Fibroblast of lung (primary cell): ENCODE measurements around the gene KNOP1. TPM values are rescaled to one million over a fixed set of nuclear protein-coding genes. Genes with fewer than 3 reads are reported as not detected.
A peak's percentile ranks its signal among the peaks of the same experiment; 100 is the strongest.

Source experiments
- DNase-seq, 2 donors: peaks; one replicate each; pipeline versions ENCODE4 v3.0.0 to v3.0.0-alpha.2; 2010; ENCODE audit warnings: low read depth in 2 of 2
- H2AFZ ChIP-seq: 2 replicates; pipeline ENCODE4 v1.5.1; 2012; ENCODE audit warnings: low read length, control low read depth, inconsistent platforms
- H3K27ac ChIP-seq: 2 replicates; pipeline ENCODE4 v1.5.1; 2011; ENCODE audit warnings: low read length, control low read depth; ENCODE audit not compliant: insufficient read depth
- H3K27me3 ChIP-seq: 2 replicates; pipeline ENCODE4 v1.5.1; 2011; ENCODE audit warnings: mild to moderate bottlenecking, low read length; ENCODE audit not compliant: control insufficient read depth, insufficient read depth
- H3K36me3 ChIP-seq: 2 replicates; pipeline ENCODE4 v1.5.1; 2011; ENCODE audit warnings: low read length; ENCODE audit not compliant: control insufficient read depth, insufficient read depth
- H3K4me1 ChIP-seq: 2 replicates; pipeline ENCODE4 v1.5.1; 2011; ENCODE audit warnings: low read length; ENCODE audit not compliant: control insufficient read depth, insufficient read depth; ENCODE audit errors: extremely low read depth
- H3K4me2 ChIP-seq: 2 replicates; pipeline ENCODE4 v1.5.1; 2011; ENCODE audit warnings: low read length, control low read depth; ENCODE audit not compliant: insufficient read depth; ENCODE audit errors: extremely low read depth
- H3K4me3 ChIP-seq, 4 experiments: fragments of 200-600 bp in 1 of 4; sonication (generic) in 1 of 4; replicated peaks in 1 of 4; 2 replicates each; pipeline ENCODE4 v1.5.1; 2011 to 2016; ENCODE audit warnings: low read length in 4 of 4, low read depth in 3 of 4, mild to moderate bottlenecking in 3 of 4, control low read depth in 2 of 4, inconsistent platforms in 1 of 4, mixed read lengths in 1 of 4; ENCODE audit not compliant: insufficient read depth in 1 of 4; ENCODE audit errors: control extremely low read depth in 1 of 4
- H3K79me2 ChIP-seq: 2 replicates; pipeline ENCODE4 v1.5.1; 2012; ENCODE audit warnings: mild to moderate bottlenecking, low read length, inconsistent platforms; ENCODE audit not compliant: control insufficient read depth, insufficient read depth
- H3K9ac ChIP-seq: 2 replicates; pipeline ENCODE4 v1.5.1; 2011; ENCODE audit warnings: mild to moderate bottlenecking, low read length, control low read depth; ENCODE audit not compliant: insufficient read depth
- H3K9me3 ChIP-seq: 2 replicates; pipeline ENCODE4 v1.5.1; 2012; ENCODE audit warnings: low read depth, low read length; ENCODE audit not compliant: control insufficient read depth, insufficient read depth
- H4K20me1 ChIP-seq: 2 replicates; pipeline ENCODE4 v1.5.1; 2011; ENCODE audit warnings: low read length; ENCODE audit not compliant: control insufficient read depth, insufficient read depth; ENCODE audit errors: extremely low read depth
- CTCF ChIP-seq, 2 donors: IDR thresholded peaks in 1 of 2; conservative IDR thresholded peaks in 1 of 2; 1 replicate in 1 of 2; 2 replicates in 1 of 2; pipeline ENCODE4 v1.5.1; 2011 to 2012; ENCODE audit warnings: low read length in 2 of 2, control low read depth in 1 of 2, inconsistent platforms in 1 of 2, low read depth in 1 of 2, mild to moderate bottlenecking in 1 of 2
- EZH2 ChIP-seq: IDR thresholded peaks from 2 replicates; pipeline ENCODE4 v1.5.1; 2012; ENCODE audit warnings: low read length, control low read depth, mild to moderate bottlenecking; ENCODE audit errors: missing control alignments
- polyA plus RNA-seq, 2 donors: library from polyadenylated mRNA; depleted of rRNA in 1 of 2; stranded (reverse) in 1 of 2; unstranded in 1 of 2; fragments of >200 nt; gene quantifications; 2 replicates each; pipeline ENCODE4 v1.2.1, GENCODE V29; 2011 to 2012; ENCODE audit warnings: missing spikeins in 1 of 2
- total RNA-seq: library from RNA; depleted of rRNA; stranded (reverse); fragments of >200 nt; gene quantifications from 2 replicates; pipeline ENCODE4 v1.2.1, GENCODE V29; 2014

Gene KNOP1
- total and polyA plus RNA-seq, 2 donors (not counting 1 experiment from before 2014, with no cell fraction given) = 7.8 to 12.1 TPM

DNA sequence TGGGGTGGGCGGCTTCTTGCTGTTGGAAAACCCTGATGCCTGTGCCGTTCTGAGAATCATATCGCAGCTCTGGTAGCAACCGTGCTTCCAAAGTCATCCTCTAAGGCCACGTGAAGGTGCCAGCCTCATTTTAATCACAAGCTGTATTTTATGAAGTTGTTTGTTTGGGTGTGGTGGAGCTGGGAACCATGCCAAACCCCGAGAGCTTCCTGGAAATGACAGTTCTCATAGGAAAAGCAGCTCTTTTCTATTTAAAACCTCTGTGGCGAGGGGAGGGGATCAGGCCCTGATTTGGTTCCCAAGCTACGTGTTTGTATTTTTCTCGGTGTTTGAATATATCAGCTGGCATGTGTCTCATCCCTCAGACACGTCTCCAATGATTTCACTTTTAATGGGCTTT is 21.7 kb downstream of the KNOP1 start:
- no peak overlapping the region for H2AFZ ChIP-seq
- H3K27ac ChIP-seq = peak overlapping the region; percentile 82
- H3K36me3 ChIP-seq = peaks cover 9% of the 10 kb centered on the region
- no peaks in the 10 kb centered on the region for H4K20me1 ChIP-seq
- no peaks in the 10 kb centered on the region for H3K9me3 ChIP-seq
- H3K79me2 ChIP-seq = no peaks in the 10 kb centered on the region
- H3K4me3 ChIP-seq = no peak overlapping the region
- peak overlapping the region; percentile 17 for H3K9ac ChIP-seq
- H3K27me3 ChIP-seq = no peaks in the 10 kb centered on the region
- TF ChIP-seq CTCF (conservative IDR thresholded peaks at IDR 0.05 in 1 of 2, IDR thresholded peaks at IDR 0.05 in 1 of 2; ENCODE audit: low read depth in 1 of 2, low read length in 2 of 2) (no peak), EZH2 (no peak)
- H3K4me1 ChIP-seq = peaks cover 20% of the 10 kb centered on the region
- no peak overlapping the region for H3K4me2 ChIP-seq
- peak; percentile 90 to 93 for DNase-seq

DNA sequence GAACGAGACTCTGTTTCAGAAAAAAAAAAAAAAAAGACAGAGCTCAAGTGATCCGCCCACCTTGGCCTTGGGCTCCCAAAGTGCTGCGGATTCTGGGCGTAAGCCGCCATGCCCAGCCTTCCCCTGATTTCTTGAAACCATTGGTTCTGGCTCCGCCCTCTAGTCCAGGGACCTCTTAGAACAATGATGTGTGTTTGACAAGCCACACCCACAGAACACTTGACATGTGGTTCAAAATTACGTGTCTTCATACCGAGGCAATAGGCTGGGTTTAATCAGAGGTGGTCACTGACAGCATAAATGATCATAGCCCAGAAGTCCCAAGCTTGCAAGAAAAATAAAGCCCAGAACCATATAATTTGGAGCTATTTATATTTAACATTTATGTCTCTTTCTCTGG is 23.0 kb downstream of the KNOP1 start:
- Histone ChIP-seq H2AFZ (no peak overlapping the region), H3K36me3 (peaks cover 10% of the 10 kb centered on the region), H3K4me1 (peaks cover 13% of the 10 kb centered on the region), H3K9ac (no peak overlapping the region), H4K20me1 (no peaks in the 10 kb centered on the region), H3K27ac (no peak overlapping the region), H3K79me2 (no peaks in the 10 kb centered on the region), H3K27me3 (no peaks in the 10 kb centered on the region), H3K9me3 (no peaks in the 10 kb centered on the region), H3K4me3 (no peak overlapping the region), H3K4me2 (no peak overlapping the region)
- DNase-seq = no peak
- no peak for TF ChIP-seq CTCF (conservative IDR thresholded peaks at IDR 0.05 in 1 of 2, IDR thresholded peaks at IDR 0.05 in 1 of 2; ENCODE audit: low read depth in 1 of 2, low read length in 2 of 2)
- TF ChIP-seq EZH2 = no peak

GRCh38 chr16:19691161-19691711 is 26.8 kb downstream of the KNOP1 start:
- no peak overlapping the region for H3K4me2 ChIP-seq
- H3K36me3 ChIP-seq = peaks cover 9% of the 10 kb centered on the region
- H4K20me1 ChIP-seq = no peaks in the 10 kb centered on the region
- no peak for TF ChIP-seq CTCF (conservative IDR thresholded peaks at IDR 0.05 in 1 of 2, IDR thresholded peaks at IDR 0.05 in 1 of 2; ENCODE audit: low read depth in 1 of 2, low read length in 2 of 2)
- TF ChIP-seq EZH2 = no peak
- no peak overlapping the region for H3K27ac ChIP-seq
- no peak overlapping the region for H3K4me3 ChIP-seq
- DNase-seq = no peak
- no peaks in the 10 kb centered on the region for H3K27me3 ChIP-seq
- no peak overlapping the region for H3K9ac ChIP-seq
- peaks cover 2% of the 10 kb centered on the region for H3K4me1 ChIP-seq
- no peak overlapping the region for H2AFZ ChIP-seq
- no peaks in the 10 kb centered on the region for H3K9me3 ChIP-seq
- H3K79me2 ChIP-seq = no peaks in the 10 kb centered on the region
